C4-2B (cell line): Measurements from ENCODE around the gene CIDEB.

Source experiments
- ZFX ChIP-seq: fragments of 450-650 bp; IDR thresholded peaks from 2 replicates; pipeline ENCODE4 v1.6.1; 2017
- TF ChIP-seq, protein P1 (sequence below): fragments of 450-650 bp; conservative IDR thresholded peaks from 2 replicates; pipeline ENCODE4 v1.5.1; 2017; ENCODE audit warnings: mild to moderate bottlenecking

DNA sequence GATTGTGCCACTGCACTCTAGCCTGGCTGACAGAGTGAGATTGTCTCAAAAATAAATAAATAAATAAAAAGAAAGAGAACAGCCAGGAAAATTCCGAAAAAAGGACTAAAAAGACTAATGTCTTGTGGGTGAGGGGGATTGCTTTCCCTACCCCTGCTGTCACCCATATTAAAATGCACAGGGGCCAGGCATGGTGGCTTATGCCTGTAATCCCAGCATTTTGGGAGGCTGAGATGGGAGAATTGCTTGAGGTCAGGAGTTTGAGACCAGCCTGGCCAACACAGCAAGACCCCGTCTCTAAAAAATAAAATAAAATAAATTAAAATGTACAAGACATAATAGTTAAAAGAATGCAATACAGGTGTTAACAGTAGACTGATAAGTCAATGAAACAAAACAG lies 14.3 kb downstream of the CIDEB start:
- TF ChIP-seq, protein P1, sequence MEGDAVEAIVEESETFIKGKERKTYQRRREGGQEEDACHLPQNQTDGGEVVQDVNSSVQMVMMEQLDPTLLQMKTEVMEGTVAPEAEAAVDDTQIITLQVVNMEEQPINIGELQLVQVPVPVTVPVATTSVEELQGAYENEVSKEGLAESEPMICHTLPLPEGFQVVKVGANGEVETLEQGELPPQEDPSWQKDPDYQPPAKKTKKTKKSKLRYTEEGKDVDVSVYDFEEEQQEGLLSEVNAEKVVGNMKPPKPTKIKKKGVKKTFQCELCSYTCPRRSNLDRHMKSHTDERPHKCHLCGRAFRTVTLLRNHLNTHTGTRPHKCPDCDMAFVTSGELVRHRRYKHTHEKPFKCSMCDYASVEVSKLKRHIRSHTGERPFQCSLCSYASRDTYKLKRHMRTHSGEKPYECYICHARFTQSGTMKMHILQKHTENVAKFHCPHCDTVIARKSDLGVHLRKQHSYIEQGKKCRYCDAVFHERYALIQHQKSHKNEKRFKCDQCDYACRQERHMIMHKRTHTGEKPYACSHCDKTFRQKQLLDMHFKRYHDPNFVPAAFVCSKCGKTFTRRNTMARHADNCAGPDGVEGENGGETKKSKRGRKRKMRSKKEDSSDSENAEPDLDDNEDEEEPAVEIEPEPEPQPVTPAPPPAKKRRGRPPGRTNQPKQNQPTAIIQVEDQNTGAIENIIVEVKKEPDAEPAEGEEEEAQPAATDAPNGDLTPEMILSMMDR: no peak
- no peak for TF ChIP-seq ZFX
